ENCODE measurements around the gene CORO2B. TPM values are rescaled to one million over a fixed set of nuclear protein-coding genes. Genes with fewer than 3 reads are reported as not detected.

CORO2B gene
- polyA plus RNA-seq, 3 donors = 0.03 TPM; not detected in 2

- Histone ChIP-seq H3K9me3 (replicated peaks in 1 of 2; ENCODE audit: control insufficient read depth in 1 of 2, insufficient read depth in 1 of 2, low read length in 2 of 2) (no peaks in the 10 kb centered on the region), H3K4me2 (replicated peaks; ENCODE audit: extremely low read depth, low read length, poor library complexity, severe bottlenecking) (no peak overlapping the region), H3K4me3 (replicated peaks in 1 of 3; ENCODE audit: low read depth in 2 of 3, low read length in 3 of 3) (no peak overlapping the region), H3K27me3 (ENCODE audit: control insufficient read depth in 2 of 2, insufficient read depth in 2 of 2, low read length in 2 of 2) (no peaks in the 10 kb centered on the region), H3K36me3 (replicated peaks in 1 of 2; ENCODE audit: control insufficient read depth in 1 of 2, insufficient read depth in 2 of 2, low read length in 2 of 2) (no peaks in the 10 kb centered on the region), H2AFZ (ENCODE audit: insufficient read depth, low read depth, low read length, poor library complexity, severe bottlenecking) (no peak overlapping the region), H3K79me2 (ENCODE audit: insufficient read depth, low read length) (no peaks in the 10 kb centered on the region), H3K9ac (ENCODE audit: insufficient read depth, low read length, poor library complexity, severe bottlenecking) (no peak overlapping the region), H3K27ac (ENCODE audit: low read depth in 1 of 2, low read length in 2 of 2) (no peak overlapping the region), H4K20me1 (ENCODE audit: insufficient read depth, low read length) (no peaks in the 10 kb centered on the region), H3K4me1 (ENCODE audit: control insufficient read depth in 1 of 2, insufficient read depth in 2 of 2, low read length in 2 of 2) (peaks cover 0 to 3% of the 10 kb centered on the region in 2 donors)
- Mint-ChIP-seq H3K27ac (peak overlapping the region in 1 of 7 donors; percentile 23), H3K4me1 (peaks cover 8% of the 10 kb centered on the region), H3K27me3 (ENCODE audit: low read depth in 3 of 3) (peaks cover 3 to 4% (median 4%) of the 10 kb centered on the region in 3 donors), H3K4me3 (no peak overlapping the region), H3K9me3 (no peaks in the 10 kb centered on the region), H3K36me3 (no peaks in the 10 kb centered on the region)
- WGBS (ENCODE audit: insufficient coverage) = 100% methylated on average over 2 of the region's 4 CpGs
- intact Hi-C loops (cut with micrococcal nuclease) = no loop called here
- DNase-seq = no peak
- TF ChIP-seq CTCF (IDR thresholded peaks at IDR 0.05) = no peak
Measured at GRCh38 chr15:68763063-68763462, 184.3 kb downstream of the CORO2B start.

GRCh38 chr15:68764090-68764489 lies 185.3 kb downstream of the CORO2B start:
- no peak overlapping the region for H3K27ac Mint-ChIP-seq
- H3K4me1 ChIP-seq (ENCODE audit: control insufficient read depth in 1 of 2, insufficient read depth in 2 of 2, low read length in 2 of 2) = peaks cover 0 to 6% of the 10 kb centered on the region in 2 donors

More at GRCh38 chr15:68764090-68764489, 185.3 kb downstream of the CORO2B start:
- H3K36me3 Mint-ChIP-seq = no peaks in the 10 kb centered on the region
- no peak overlapping the region for H2AFZ ChIP-seq (ENCODE audit: insufficient read depth, low read depth, low read length, poor library complexity, severe bottlenecking)
- no peaks in the 10 kb centered on the region for H3K9me3 Mint-ChIP-seq
- no peak overlapping the region for H3K4me2 ChIP-seq (replicated peaks; ENCODE audit: extremely low read depth, low read length, poor library complexity, severe bottlenecking)
- H4K20me1 ChIP-seq (ENCODE audit: insufficient read depth, low read length) = no peaks in the 10 kb centered on the region
- no peaks in the 10 kb centered on the region for H3K9me3 ChIP-seq (replicated peaks in 1 of 2; ENCODE audit: control insufficient read depth in 1 of 2, insufficient read depth in 1 of 2, low read length in 2 of 2)
- intact Hi-C loops (cut with micrococcal nuclease) = no loop called here
- TF ChIP-seq CTCF (IDR thresholded peaks at IDR 0.05) = no peak
- H3K27me3 ChIP-seq (ENCODE audit: control insufficient read depth in 2 of 2, insufficient read depth in 2 of 2, low read length in 2 of 2) = no peaks in the 10 kb centered on the region
- WGBS (ENCODE audit: insufficient coverage) = no CpG with 5 or more reads among the region's 1 CpG
- H3K9ac ChIP-seq (ENCODE audit: insufficient read depth, low read length, poor library complexity, severe bottlenecking) = no peak overlapping the region
- H3K79me2 ChIP-seq (ENCODE audit: insufficient read depth, low read length) = no peaks in the 10 kb centered on the region
- peaks cover 11% of the 10 kb centered on the region for H3K4me1 Mint-ChIP-seq
- DNase-seq = no peak
- H3K4me3 Mint-ChIP-seq = no peak overlapping the region
- H3K27me3 Mint-ChIP-seq (ENCODE audit: low read depth in 3 of 3) = peaks cover 3 to 4% (median 4%) of the 10 kb centered on the region in 3 donors
- no peak overlapping the region for H3K4me3 ChIP-seq (replicated peaks in 1 of 3; ENCODE audit: low read depth in 2 of 3, low read length in 3 of 3)
- no peaks in the 10 kb centered on the region for H3K36me3 ChIP-seq (replicated peaks in 1 of 2; ENCODE audit: control insufficient read depth in 1 of 2, insufficient read depth in 2 of 2, low read length in 2 of 2)
- H3K27ac ChIP-seq (ENCODE audit: low read depth in 1 of 2, low read length in 2 of 2) = no peak overlapping the region

Measured in CD14-positive monocyte (primary cell).